GM23338 (cell line): ENCODE results near the gene PYCR2. TPM values are rescaled to one million over a fixed set of nuclear protein-coding genes. Genes with fewer than 3 reads are reported as not detected.

Experiments
- ATAC-seq: fragments of 200-7000 bp; cut with Tn5 transposase; 3 replicates; pipeline ENCODE4 v1.9.1; 2020
- DNase-seq: peaks from one replicate; pipeline ENCODE4 v3.0.0-alpha.2; 2015; ENCODE audit warnings: low spot score
- H2AFZ ChIP-seq: fragments of 200-600 bp; sonication (generic); 2 replicates; pipeline ENCODE4 v1.8.0; 2016; ENCODE audit warnings: antibody characterized with exemption, mild to moderate bottlenecking, moderate library complexity
- H3F3A ChIP-seq: fragments of 200-600 bp; sonication (generic); replicated peaks from 2 replicates; pipeline ENCODE4 v1.8.0; 2017; ENCODE audit warnings: antibody characterized with exemption, mixed run types, low read depth
- H3K27ac ChIP-seq: fragments of 200-600 bp; sonication (generic); 2 replicates; pipeline ENCODE4 v1.6.1; 2016; ENCODE audit warnings: low read depth
- H3K27me3 ChIP-seq: fragments of 200-600 bp; sonication (generic); 2 replicates; pipeline ENCODE4 v1.8.0; 2016; ENCODE audit warnings: mild to moderate bottlenecking, mixed run types, moderate library complexity; ENCODE audit not compliant: insufficient read depth
- H3K36me3 ChIP-seq: fragments of 200-600 bp; sonication (generic); 2 replicates; pipeline ENCODE4 v1.8.0; 2016; ENCODE audit warnings: mild to moderate bottlenecking; ENCODE audit not compliant: insufficient read depth
- H3K4me1 ChIP-seq: fragments of 200-600 bp; sonication (generic); 2 replicates; pipeline ENCODE4 v1.8.0; 2016; ENCODE audit warnings: mild to moderate bottlenecking, moderate library complexity; ENCODE audit not compliant: insufficient read depth
- H3K4me2 ChIP-seq: fragments of 200-600 bp; sonication (generic); 2 replicates; pipeline ENCODE4 v1.7.1; 2017; ENCODE audit warnings: mixed run types
- H3K4me3 ChIP-seq: fragments of 200-600 bp; sonication (generic); 2 replicates; pipeline ENCODE4 v1.6.1; 2016; ENCODE audit warnings: mixed run types
- H3K79me2 ChIP-seq: fragments of 200-600 bp; sonication (generic); replicated peaks from 2 replicates; pipeline ENCODE4 v1.8.0; 2017; ENCODE audit warnings: mild to moderate bottlenecking; ENCODE audit not compliant: insufficient read depth
- H3K9me2 ChIP-seq: fragments of 200-600 bp; sonication (generic); 2 replicates; pipeline ENCODE4 v1.8.0; 2017; ENCODE audit not compliant: insufficient read depth
- H4K20me1 ChIP-seq: fragments of 200-600 bp; sonication (generic); replicated peaks from 2 replicates; pipeline ENCODE4 v1.8.0; 2017; ENCODE audit warnings: mild to moderate bottlenecking; ENCODE audit not compliant: insufficient read depth
- H3K27ac Mint-ChIP-seq: 2 replicates; pipeline ENCODE4 v1.8.0; 2020; ENCODE audit warnings: inconsistent platforms, mild to moderate bottlenecking, moderate library complexity, mixed read lengths
- H3K27me3 Mint-ChIP-seq: 3 replicates; pipeline ENCODE4 v1.8.0; 2022; ENCODE audit warnings: low read depth, mild to moderate bottlenecking, moderate library complexity, mixed read lengths, inconsistent platforms; ENCODE audit not compliant: insufficient read depth, poor library complexity
- H3K36me3 Mint-ChIP-seq: 3 replicates; pipeline ENCODE4 v1.8.0; 2021; ENCODE audit warnings: low read depth, mild to moderate bottlenecking, inconsistent platforms, moderate library complexity, mixed read lengths
- H3K4me1 Mint-ChIP-seq: 3 replicates; pipeline ENCODE4 v1.8.0; 2020; ENCODE audit warnings: mild to moderate bottlenecking, inconsistent platforms, mixed read lengths
- H3K4me3 Mint-ChIP-seq: 3 replicates; pipeline ENCODE4 v1.8.0; 2021; ENCODE audit warnings: moderate library complexity, mild to moderate bottlenecking, inconsistent platforms, mixed read lengths
- H3K9me3 Mint-ChIP-seq: 3 replicates; pipeline ENCODE4 v1.8.0; 2020; ENCODE audit warnings: moderate library complexity, mild to moderate bottlenecking, inconsistent platforms, mixed read lengths
- CREB1 ChIP-seq: fragments of 250-450 bp; sonication (Bioruptor Pico); IDR thresholded peaks from 2 replicates; pipeline ENCODE4 v1.5.0; 2020; ENCODE audit warnings: low read depth, mild to moderate bottlenecking, moderate library complexity
- CTCF ChIP-seq, 2 experiments: fragments of 200-600 bp in 1 of 2; sonication (generic) in 1 of 2; conservative IDR thresholded peaks; 2 replicates each; pipeline versions ENCODE4 v1.5.1 to v1.6.1; 2016 to 2017; ENCODE audit warnings: antibody characterized with exemption in 2 of 2, low read depth in 2 of 2, mild to moderate bottlenecking in 2 of 2, moderate library complexity in 1 of 2
- EZH2 ChIP-seq: fragments of 200-600 bp; sonication (generic); IDR thresholded peaks from one replicate; pipeline ENCODE4 v1.8.0; 2017; ENCODE audit warnings: antibody characterized with exemption, mild to moderate bottlenecking, low read depth; ENCODE audit not compliant: unreplicated experiment
- EZH2phosphoT487 ChIP-seq: fragments of 200-600 bp; sonication (generic); IDR thresholded peaks from one replicate; pipeline ENCODE4 v1.8.1; 2018; ENCODE audit warnings: antibody characterized with exemption; ENCODE audit not compliant: unreplicated experiment
- JUNB ChIP-seq: IDR thresholded peaks from one replicate; pipeline ENCODE4 v1.6.1; 2016; ENCODE audit warnings: antibody characterized with exemption; ENCODE audit not compliant: unreplicated experiment
- NANOG ChIP-seq: IDR thresholded peaks from 2 replicates; pipeline ENCODE4 v1.6.1; 2016; ENCODE audit warnings: antibody characterized with exemption, borderline replicate concordance
- POLR2AphosphoS5 ChIP-seq: IDR thresholded peaks from 2 replicates; pipeline ENCODE4 v1.6.1; 2016; ENCODE audit warnings: antibody characterized with exemption, low read depth
- STAT1 ChIP-seq: IDR thresholded peaks from one replicate; pipeline ENCODE4 v1.6.1; 2016; ENCODE audit warnings: antibody characterized with exemption; ENCODE audit not compliant: unreplicated experiment
- ZNF114 ChIP-seq: fragments of 250-450 bp; sonication (Bioruptor Pico); IDR thresholded peaks from 2 replicates; pipeline ENCODE4 v1.5.0; 2020; ENCODE audit warnings: mild to moderate bottlenecking, moderate library complexity
- ZNF331 ChIP-seq: fragments of 250-450 bp; sonication (Bioruptor Pico); IDR thresholded peaks from 2 replicates; pipeline ENCODE4 v1.5.0; 2020; ENCODE audit warnings: low read depth, mild to moderate bottlenecking, moderate library complexity
- polyA plus RNA-seq: library from polyadenylated mRNA; unstranded; fragments of >200 nt; fragmentation: Nextera tagmentation; extraction: Ambion mirVana; gene quantifications from 2 replicates; pipeline ENCODE4 v1.2.1, GENCODE V29; 2016
- total RNA-seq: library from RNA; depleted of rRNA; stranded (reverse); fragments of >200 nt; shearing (Covaris generic); gene quantifications from 2 replicates; pipeline ENCODE4 v1.2.3, GENCODE V29; 2014
- TF ChIP-seq, protein P1 (sequence below): fragments of 250-450 bp; sonication (Bioruptor Pico); IDR thresholded peaks from 2 replicates; pipeline ENCODE4 v1.5.0; 2020; ENCODE audit warnings: mild to moderate bottlenecking, moderate library complexity
- TF ChIP-seq, protein P2 (sequence below): IDR thresholded peaks from 2 replicates; pipeline ENCODE4 v1.6.1; 2016; ENCODE audit warnings: antibody characterized with exemption
- TF ChIP-seq, protein P3 (sequence below): IDR thresholded peaks from one replicate; pipeline ENCODE4 v1.6.1; 2018; ENCODE audit warnings: antibody characterized with exemption; ENCODE audit not compliant: unreplicated experiment

PYCR2 gene
- total and polyA plus RNA-seq, 2 experiments from 2014 or later, result 89.1 to 109 TPM

DNA sequence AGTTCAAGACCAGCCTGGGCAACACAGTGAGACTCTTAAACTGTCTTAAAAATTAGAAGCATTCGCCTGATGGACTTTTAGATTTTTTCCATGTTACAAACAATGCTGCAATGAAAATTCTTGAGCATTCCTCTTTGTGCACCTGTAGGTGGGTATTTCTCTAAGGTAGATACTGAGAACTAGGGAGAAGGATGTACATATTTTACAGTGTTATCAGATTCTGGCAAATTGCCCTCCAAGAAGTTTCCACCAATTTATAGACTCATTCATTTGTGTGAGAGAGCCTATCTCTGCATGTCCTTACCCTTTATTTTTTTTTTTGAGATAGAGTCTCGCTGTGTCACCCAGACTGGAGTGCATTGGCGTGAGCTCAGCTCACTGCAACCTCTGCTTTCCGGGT, 29.3 kb upstream of the PYCR2 start:
- H3K4me1 ChIP-seq, result peaks cover 22% of the 10 kb centered on the region
- H3K36me3 Mint-ChIP-seq, result no peaks in the 10 kb centered on the region
- H3K9me3 Mint-ChIP-seq, result no peaks in the 10 kb centered on the region
- H3K27me3 Mint-ChIP-seq, result peaks cover 4% of the 10 kb centered on the region
- no peaks in the 10 kb centered on the region for H3K36me3 ChIP-seq
- no peak overlapping the region for H3K27ac ChIP-seq
- no peak overlapping the region for H3K4me2 ChIP-seq
- no peak for TF ChIP-seq EZH2
- TF ChIP-seq EZH2phosphoT487, result no peak
- TF ChIP-seq, protein P1, sequence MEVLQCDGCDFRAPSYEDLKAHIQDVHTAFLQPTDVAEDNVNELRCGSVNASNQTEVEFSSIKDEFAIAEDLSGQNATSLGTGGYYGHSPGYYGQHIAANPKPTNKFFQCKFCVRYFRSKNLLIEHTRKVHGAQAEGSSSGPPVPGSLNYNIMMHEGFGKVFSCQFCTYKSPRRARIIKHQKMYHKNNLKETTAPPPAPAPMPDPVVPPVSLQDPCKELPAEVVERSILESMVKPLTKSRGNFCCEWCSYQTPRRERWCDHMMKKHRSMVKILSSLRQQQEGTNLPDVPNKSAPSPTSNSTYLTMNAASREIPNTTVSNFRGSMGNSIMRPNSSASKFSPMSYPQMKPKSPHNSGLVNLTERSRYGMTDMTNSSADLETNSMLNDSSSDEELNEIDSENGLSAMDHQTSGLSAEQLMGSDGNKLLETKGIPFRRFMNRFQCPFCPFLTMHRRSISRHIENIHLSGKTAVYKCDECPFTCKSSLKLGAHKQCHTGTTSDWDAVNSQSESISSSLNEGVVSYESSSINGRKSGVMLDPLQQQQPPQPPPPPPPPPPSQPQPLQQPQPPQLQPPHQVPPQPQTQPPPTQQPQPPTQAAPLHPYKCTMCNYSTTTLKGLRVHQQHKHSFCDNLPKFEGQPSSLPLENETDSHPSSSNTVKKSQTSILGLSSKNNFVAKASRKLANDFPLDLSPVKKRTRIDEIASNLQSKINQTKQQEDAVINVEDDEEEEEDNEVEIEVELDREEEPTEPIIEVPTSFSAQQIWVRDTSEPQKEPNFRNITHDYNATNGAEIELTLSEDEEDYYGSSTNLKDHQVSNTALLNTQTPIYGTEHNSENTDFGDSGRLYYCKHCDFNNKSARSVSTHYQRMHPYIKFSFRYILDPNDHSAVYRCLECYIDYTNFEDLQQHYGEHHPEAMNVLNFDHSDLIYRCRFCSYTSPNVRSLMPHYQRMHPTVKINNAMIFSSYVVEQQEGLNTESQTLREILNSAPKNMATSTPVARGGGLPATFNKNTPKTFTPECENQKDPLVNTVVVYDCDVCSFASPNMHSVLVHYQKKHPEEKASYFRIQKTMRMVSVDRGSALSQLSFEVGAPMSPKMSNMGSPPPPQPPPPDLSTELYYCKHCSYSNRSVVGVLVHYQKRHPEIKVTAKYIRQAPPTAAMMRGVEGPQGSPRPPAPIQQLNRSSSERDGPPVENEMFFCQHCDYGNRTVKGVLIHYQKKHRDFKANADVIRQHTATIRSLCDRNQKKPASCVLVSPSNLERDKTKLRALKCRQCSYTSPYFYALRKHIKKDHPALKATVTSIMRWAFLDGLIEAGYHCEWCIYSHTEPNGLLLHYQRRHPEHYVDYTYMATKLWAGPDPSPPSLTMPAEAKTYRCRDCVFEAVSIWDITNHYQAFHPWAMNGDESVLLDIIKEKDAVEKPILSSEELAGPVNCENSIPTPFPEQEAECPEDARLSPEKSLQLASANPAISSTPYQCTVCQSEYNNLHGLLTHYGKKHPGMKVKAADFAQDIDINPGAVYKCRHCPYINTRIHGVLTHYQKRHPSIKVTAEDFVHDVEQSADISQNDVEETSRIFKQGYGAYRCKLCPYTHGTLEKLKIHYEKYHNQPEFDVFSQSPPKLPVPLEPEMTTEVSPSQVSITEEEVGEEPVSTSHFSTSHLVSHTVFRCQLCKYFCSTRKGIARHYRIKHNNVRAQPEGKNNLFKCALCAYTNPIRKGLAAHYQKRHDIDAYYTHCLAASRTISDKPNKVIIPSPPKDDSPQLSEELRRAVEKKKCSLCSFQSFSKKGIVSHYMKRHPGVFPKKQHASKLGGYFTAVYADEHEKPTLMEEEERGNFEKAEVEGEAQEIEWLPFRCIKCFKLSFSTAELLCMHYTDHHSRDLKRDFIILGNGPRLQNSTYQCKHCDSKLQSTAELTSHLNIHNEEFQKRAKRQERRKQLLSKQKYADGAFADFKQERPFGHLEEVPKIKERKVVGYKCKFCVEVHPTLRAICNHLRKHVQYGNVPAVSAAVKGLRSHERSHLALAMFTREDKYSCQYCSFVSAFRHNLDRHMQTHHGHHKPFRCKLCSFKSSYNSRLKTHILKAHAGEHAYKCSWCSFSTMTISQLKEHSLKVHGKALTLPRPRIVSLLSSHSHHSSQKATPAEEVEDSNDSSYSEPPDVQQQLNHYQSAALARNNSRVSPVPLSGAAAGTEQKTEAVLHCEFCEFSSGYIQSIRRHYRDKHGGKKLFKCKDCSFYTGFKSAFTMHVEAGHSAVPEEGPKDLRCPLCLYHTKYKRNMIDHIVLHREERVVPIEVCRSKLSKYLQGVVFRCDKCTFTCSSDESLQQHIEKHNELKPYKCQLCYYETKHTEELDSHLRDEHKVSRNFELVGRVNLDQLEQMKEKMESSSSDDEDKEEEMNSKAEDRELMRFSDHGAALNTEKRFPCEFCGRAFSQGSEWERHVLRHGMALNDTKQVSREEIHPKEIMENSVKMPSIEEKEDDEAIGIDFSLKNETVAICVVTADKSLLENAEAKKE (CRISPR knock-in tag), result no peak
- TF ChIP-seq, protein P2, sequence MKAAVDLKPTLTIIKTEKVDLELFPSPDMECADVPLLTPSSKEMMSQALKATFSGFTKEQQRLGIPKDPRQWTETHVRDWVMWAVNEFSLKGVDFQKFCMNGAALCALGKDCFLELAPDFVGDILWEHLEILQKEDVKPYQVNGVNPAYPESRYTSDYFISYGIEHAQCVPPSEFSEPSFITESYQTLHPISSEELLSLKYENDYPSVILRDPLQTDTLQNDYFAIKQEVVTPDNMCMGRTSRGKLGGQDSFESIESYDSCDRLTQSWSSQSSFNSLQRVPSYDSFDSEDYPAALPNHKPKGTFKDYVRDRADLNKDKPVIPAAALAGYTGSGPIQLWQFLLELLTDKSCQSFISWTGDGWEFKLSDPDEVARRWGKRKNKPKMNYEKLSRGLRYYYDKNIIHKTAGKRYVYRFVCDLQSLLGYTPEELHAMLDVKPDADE, result no peak
- TF ChIP-seq ZNF331, result no peak
- TF ChIP-seq POLR2AphosphoS5, result no peak
- TF ChIP-seq, protein P3, sequence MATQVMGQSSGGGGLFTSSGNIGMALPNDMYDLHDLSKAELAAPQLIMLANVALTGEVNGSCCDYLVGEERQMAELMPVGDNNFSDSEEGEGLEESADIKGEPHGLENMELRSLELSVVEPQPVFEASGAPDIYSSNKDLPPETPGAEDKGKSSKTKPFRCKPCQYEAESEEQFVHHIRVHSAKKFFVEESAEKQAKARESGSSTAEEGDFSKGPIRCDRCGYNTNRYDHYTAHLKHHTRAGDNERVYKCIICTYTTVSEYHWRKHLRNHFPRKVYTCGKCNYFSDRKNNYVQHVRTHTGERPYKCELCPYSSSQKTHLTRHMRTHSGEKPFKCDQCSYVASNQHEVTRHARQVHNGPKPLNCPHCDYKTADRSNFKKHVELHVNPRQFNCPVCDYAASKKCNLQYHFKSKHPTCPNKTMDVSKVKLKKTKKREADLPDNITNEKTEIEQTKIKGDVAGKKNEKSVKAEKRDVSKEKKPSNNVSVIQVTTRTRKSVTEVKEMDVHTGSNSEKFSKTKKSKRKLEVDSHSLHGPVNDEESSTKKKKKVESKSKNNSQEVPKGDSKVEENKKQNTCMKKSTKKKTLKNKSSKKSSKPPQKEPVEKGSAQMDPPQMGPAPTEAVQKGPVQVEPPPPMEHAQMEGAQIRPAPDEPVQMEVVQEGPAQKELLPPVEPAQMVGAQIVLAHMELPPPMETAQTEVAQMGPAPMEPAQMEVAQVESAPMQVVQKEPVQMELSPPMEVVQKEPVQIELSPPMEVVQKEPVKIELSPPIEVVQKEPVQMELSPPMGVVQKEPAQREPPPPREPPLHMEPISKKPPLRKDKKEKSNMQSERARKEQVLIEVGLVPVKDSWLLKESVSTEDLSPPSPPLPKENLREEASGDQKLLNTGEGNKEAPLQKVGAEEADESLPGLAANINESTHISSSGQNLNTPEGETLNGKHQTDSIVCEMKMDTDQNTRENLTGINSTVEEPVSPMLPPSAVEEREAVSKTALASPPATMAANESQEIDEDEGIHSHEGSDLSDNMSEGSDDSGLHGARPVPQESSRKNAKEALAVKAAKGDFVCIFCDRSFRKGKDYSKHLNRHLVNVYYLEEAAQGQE, result no peak
- no peak for TF ChIP-seq STAT1
- no peak for TF ChIP-seq CREB1 (CRISPR knock-in tag)
- TF ChIP-seq JUNB, result no peak
- no peak for TF ChIP-seq ZNF114 (CRISPR knock-in tag)
- TF ChIP-seq CTCF (conservative IDR thresholded peaks at IDR 0.05; ENCODE audit: low read depth in 2 of 2), result no peak
- TF ChIP-seq NANOG, result no peak
- H3K27ac Mint-ChIP-seq, result no peak overlapping the region
- no peaks in the 10 kb centered on the region; the same call in 1 of the 2 replicates for H3F3A ChIP-seq
- no peaks in the 10 kb centered on the region for H3K27me3 ChIP-seq
- no peak for DNase-seq
- H3K4me3 ChIP-seq, result no peak overlapping the region
- H2AFZ ChIP-seq, result no peak overlapping the region
- H3K9me2 ChIP-seq, result no peaks in the 10 kb centered on the region
- H3K4me3 Mint-ChIP-seq, result no peak overlapping the region
- ATAC-seq, result no peak
- peaks cover 23% of the 10 kb centered on the region for H3K4me1 Mint-ChIP-seq
- no peaks in the 10 kb centered on the region for H4K20me1 ChIP-seq
- no peaks in the 10 kb centered on the region for H3K79me2 ChIP-seq
